ENCODE measurements around the gene ROCK2. TPM values are rescaled to one million over a fixed set of nuclear protein-coding genes. Genes with fewer than 3 reads are reported as not detected.

ROCK2 gene
- total RNA-seq, 1 donor from 2014 or later = 36.1 TPM

DNA sequence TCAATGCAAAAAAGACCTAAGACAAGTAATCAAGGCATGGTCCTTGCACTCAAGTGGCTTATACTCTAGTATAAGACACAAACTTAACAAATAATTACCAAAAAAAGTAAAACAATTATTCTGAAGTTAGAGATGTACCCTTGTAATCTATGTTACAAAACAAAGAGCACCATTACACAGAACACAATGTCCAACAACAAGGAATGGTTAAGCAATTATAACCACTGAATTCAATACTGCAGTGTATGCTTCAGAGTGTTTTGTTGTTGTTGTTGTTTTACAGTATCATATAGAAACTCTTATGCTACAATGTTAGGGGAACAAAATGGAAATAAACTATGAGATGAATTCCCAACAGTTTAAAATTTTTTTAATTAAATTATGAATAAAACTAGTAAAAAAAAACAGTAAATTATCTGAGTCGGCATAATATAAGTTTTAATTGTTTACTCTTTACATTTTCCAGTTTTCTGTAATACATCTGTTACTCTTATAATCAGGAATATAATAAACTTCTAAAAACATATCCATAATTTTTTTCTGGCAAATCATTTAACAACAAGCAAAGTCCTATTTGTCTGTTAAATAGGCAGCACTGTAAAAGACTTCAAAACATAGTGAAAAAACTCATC is 29.2 kb downstream of the ROCK2 start:
- H3K27ac ChIP-seq = no peak overlapping the region
- H4K20me1 ChIP-seq (ENCODE audit: low read depth) = peaks cover 38% of the 10 kb centered on the region
- no peak overlapping the region for H2AFZ ChIP-seq (replicated peaks)
- no peak overlapping the region for H3K27ac Mint-ChIP-seq
- peaks cover 3% of the 10 kb centered on the region for H3K4me1 ChIP-seq
- H3K9me3 ChIP-seq (ENCODE audit: low read depth) = no peaks in the 10 kb centered on the region
- no peaks in the 10 kb centered on the region for H3K27me3 ChIP-seq
- no peak overlapping the region for H3K9ac ChIP-seq
- H3K36me3 Mint-ChIP-seq = peaks cover 21% of the 10 kb centered on the region
- H3K27me3 Mint-ChIP-seq (ENCODE audit: insufficient read depth, low read depth) = no peaks in the 10 kb centered on the region
- peaks cover 79% of the 10 kb centered on the region for H3K79me2 ChIP-seq (ENCODE audit: low read depth)
- H3K4me2 ChIP-seq = no peak overlapping the region
- TF ChIP-seq EZH2phosphoT487 (IDR thresholded peaks at IDR 0.05) (no peak), EZH2 (IDR thresholded peaks at IDR 0.05) (no peak)
- TF ChIP-seq, protein P1, sequence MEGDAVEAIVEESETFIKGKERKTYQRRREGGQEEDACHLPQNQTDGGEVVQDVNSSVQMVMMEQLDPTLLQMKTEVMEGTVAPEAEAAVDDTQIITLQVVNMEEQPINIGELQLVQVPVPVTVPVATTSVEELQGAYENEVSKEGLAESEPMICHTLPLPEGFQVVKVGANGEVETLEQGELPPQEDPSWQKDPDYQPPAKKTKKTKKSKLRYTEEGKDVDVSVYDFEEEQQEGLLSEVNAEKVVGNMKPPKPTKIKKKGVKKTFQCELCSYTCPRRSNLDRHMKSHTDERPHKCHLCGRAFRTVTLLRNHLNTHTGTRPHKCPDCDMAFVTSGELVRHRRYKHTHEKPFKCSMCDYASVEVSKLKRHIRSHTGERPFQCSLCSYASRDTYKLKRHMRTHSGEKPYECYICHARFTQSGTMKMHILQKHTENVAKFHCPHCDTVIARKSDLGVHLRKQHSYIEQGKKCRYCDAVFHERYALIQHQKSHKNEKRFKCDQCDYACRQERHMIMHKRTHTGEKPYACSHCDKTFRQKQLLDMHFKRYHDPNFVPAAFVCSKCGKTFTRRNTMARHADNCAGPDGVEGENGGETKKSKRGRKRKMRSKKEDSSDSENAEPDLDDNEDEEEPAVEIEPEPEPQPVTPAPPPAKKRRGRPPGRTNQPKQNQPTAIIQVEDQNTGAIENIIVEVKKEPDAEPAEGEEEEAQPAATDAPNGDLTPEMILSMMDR (IDR thresholded peaks at IDR 0.05) = no peak
- H3K4me3 ChIP-seq = no peak overlapping the region
- peaks cover 27% of the 10 kb centered on the region for H3K9me3 Mint-ChIP-seq
- DNase-seq (ENCODE audit: low spot score) = no peak
- no peaks in the 10 kb centered on the region for H3K4me1 Mint-ChIP-seq
- peaks cover 14% of the 10 kb centered on the region for H3F3A ChIP-seq (ENCODE audit: low read depth)
- H3K4me3 Mint-ChIP-seq = no peak overlapping the region
- peaks cover 3% of the 10 kb centered on the region for H3K36me3 ChIP-seq

DNA sequence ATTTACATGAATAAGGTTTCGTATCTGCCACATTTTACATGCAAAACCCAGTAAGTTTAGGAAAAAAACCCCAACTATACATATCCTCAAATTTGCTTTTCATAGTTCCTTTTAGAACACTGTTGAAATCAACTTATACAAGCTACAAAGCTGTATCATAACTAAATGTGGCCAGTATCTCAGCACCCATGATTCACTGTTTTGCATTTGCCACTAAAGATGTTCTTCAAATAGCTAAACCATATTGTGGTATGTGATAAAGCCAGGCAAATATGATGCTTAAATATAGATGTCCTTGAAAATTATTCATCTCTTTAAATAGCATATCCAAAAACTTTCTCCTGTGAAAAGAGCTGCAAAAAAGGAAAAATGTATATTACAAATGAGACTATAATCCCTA is 29.9 kb downstream of the ROCK2 start:
- H3K27me3 Mint-ChIP-seq (ENCODE audit: insufficient read depth, low read depth) = no peaks in the 10 kb centered on the region
- TF ChIP-seq EZH2phosphoT487 (IDR thresholded peaks at IDR 0.05) (no peak), EZH2 (IDR thresholded peaks at IDR 0.05) (no peak)
- TF ChIP-seq, protein P1 (IDR thresholded peaks at IDR 0.05) = no peak

DNA sequence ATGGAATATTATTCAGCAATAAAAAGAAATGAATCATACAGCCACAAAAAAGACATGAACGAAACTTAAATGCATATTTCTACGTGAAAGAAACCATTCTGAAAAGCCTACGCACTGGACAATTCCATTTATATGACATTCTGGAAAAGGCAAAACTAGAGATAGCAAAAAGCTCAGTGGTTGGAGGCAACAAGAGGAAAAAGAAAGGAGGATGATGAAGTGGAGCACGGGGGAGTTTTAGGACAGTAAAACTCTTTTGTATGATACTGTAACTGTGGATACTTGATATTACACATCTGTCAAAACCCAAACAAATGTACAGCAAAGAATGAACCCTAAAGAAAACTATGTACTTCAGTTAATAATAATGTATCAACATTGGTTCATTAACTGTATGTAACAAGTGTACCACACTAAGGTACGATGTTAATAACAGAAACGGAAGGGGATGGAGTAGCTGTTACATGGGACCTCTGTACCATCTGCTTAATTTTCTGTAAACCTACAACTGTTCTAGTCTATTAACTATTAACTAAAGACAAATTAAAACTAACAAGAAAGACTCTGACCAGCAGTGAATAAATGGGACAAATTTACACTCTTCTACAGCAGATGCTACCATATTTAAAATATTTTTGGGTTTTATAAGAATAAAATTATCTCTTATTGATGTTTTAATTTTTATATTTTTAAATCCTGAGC is 31.5 kb downstream of the ROCK2 start:
- Histone ChIP-seq H3K4me2 (no peak overlapping the region), H3K9me3 (ENCODE audit: low read depth) (no peaks in the 10 kb centered on the region), H3K4me1 (peaks cover 3% of the 10 kb centered on the region), H3K4me3 (no peak overlapping the region), H3K79me2 (ENCODE audit: low read depth) (peaks cover 94% of the 10 kb centered on the region), H3F3A (ENCODE audit: low read depth) (peaks cover 14% of the 10 kb centered on the region), H3K27ac (no peak overlapping the region), H3K27me3 (no peaks in the 10 kb centered on the region), H3K9ac (no peak overlapping the region), H4K20me1 (ENCODE audit: low read depth) (peaks cover 45% of the 10 kb centered on the region), H3K36me3 (peaks cover 3% of the 10 kb centered on the region), H2AFZ (replicated peaks) (no peak overlapping the region)
- Mint-ChIP-seq H3K4me3 (no peak overlapping the region), H3K27ac (no peak overlapping the region), H3K9me3 (peaks cover 24% of the 10 kb centered on the region), H3K36me3 (peaks cover 15% of the 10 kb centered on the region), H3K4me1 (no peaks in the 10 kb centered on the region), H3K27me3 (ENCODE audit: insufficient read depth, low read depth) (no peaks in the 10 kb centered on the region)
- TF ChIP-seq EZH2 (IDR thresholded peaks at IDR 0.05) (no peak), EZH2phosphoT487 (IDR thresholded peaks at IDR 0.05) (no peak)
- TF ChIP-seq, protein P1 (IDR thresholded peaks at IDR 0.05) = no peak
- DNase-seq (ENCODE audit: low spot score) = no peak

More for the DNA sequence above, 29.9 kb downstream of the ROCK2 start:
- DNase-seq (ENCODE audit: low spot score) = no peak
- H3K36me3 Mint-ChIP-seq = peaks cover 21% of the 10 kb centered on the region
- no peak overlapping the region for H2AFZ ChIP-seq (replicated peaks)
- peaks cover 3% of the 10 kb centered on the region for H3K4me1 ChIP-seq
- no peaks in the 10 kb centered on the region for H3K27me3 ChIP-seq
- peaks cover 82% of the 10 kb centered on the region for H3K79me2 ChIP-seq (ENCODE audit: low read depth)
- H4K20me1 ChIP-seq (ENCODE audit: low read depth) = peaks cover 44% of the 10 kb centered on the region
- peaks cover 14% of the 10 kb centered on the region for H3F3A ChIP-seq (ENCODE audit: low read depth)
- no peak overlapping the region for H3K4me2 ChIP-seq
- no peak overlapping the region for H3K4me3 Mint-ChIP-seq
- no peak overlapping the region for H3K27ac Mint-ChIP-seq
- no peak overlapping the region for H3K9ac ChIP-seq
- peaks cover 3% of the 10 kb centered on the region for H3K36me3 ChIP-seq
- H3K9me3 Mint-ChIP-seq = peaks cover 25% of the 10 kb centered on the region
- H3K4me3 ChIP-seq = no peak overlapping the region
- no peaks in the 10 kb centered on the region for H3K4me1 Mint-ChIP-seq
- no peaks in the 10 kb centered on the region for H3K9me3 ChIP-seq (ENCODE audit: low read depth)
- H3K27ac ChIP-seq = no peak overlapping the region

All from neural progenitor cell (in vitro differentiated cells).